Neural cell (in vitro differentiated cells): Measurements from ENCODE around the gene SULF2. TPM values are rescaled to one million over a fixed set of nuclear protein-coding genes. Genes with fewer than 3 reads are reported as not detected.

Source experiments
- H2AFZ ChIP-seq: fragments of 200-600, 300-800 bp; sonication (generic), shearing (Covaris generic); 2 replicates; pipeline ENCODE4 v1.6.0; 2014; ENCODE audit warnings: low read depth, mild to moderate bottlenecking, antibody characterized with exemption, low read length, moderate library complexity
- H3F3A ChIP-seq: fragments of 200-600 bp; shearing (Covaris generic); 2 replicates; pipeline ENCODE4 v1.6.1; 2016; ENCODE audit warnings: mild to moderate bottlenecking, moderate library complexity, mixed read lengths, antibody characterized with exemption, low read length; ENCODE audit not compliant: insufficient read depth, poor library complexity, severe bottlenecking
- H3K27ac ChIP-seq: fragments of 200-600, 300-800 bp; sonication (generic), shearing (Covaris generic); 2 replicates; pipeline ENCODE4 v1.5.1; 2014; ENCODE audit warnings: mild to moderate bottlenecking, low read length, moderate library complexity
- H3K27me3 ChIP-seq: fragments of 300-800, 200-600 bp; sonication (generic), shearing (Covaris generic); 2 replicates; pipeline ENCODE4 v1.6.0; 2014; ENCODE audit warnings: mild to moderate bottlenecking, low read depth, low read length, moderate library complexity; ENCODE audit not compliant: insufficient read depth
- H3K36me3 ChIP-seq: fragments of 300-800, 200-600 bp; sonication (generic), shearing (Covaris generic); 2 replicates; pipeline ENCODE4 v1.5.1; 2014; ENCODE audit warnings: mild to moderate bottlenecking, antibody characterized with exemption, low read length, moderate library complexity; ENCODE audit not compliant: insufficient read depth
- H3K4me2 ChIP-seq: fragments of 300-800, 200-600 bp; sonication (generic), shearing (Covaris generic); 2 replicates; pipeline ENCODE4 v1.6.0; 2014; ENCODE audit warnings: mild to moderate bottlenecking, low read length
- H3K4me3 ChIP-seq: fragments of 300-800, 200-600 bp; sonication (generic), shearing (Covaris generic); 2 replicates; pipeline ENCODE4 v1.5.1; 2014; ENCODE audit warnings: mild to moderate bottlenecking, low read length, moderate library complexity
- H3K79me2 ChIP-seq: fragments of 200-600 bp; shearing (Covaris generic); replicated peaks from 2 replicates; pipeline ENCODE4 v1.6.0; 2014; ENCODE audit warnings: mild to moderate bottlenecking, low read length, moderate library complexity; ENCODE audit not compliant: insufficient read depth
- H3K9ac ChIP-seq: fragments of 300-800, 200-600 bp; sonication (generic), shearing (Covaris generic); 2 replicates; pipeline ENCODE4 v1.6.1; 2016; ENCODE audit warnings: mild to moderate bottlenecking, low read length, mixed read lengths
- H3K9me2 ChIP-seq: fragments of 200-600 bp; shearing (Covaris generic); 2 replicates; pipeline ENCODE4 v1.6.1; 2016; ENCODE audit warnings: mild to moderate bottlenecking, low read length, mixed read lengths; ENCODE audit not compliant: insufficient read depth
- H3K9me3 ChIP-seq: fragments of 200-600, 300-800 bp; sonication (generic), shearing (Covaris generic); 2 replicates; pipeline ENCODE4 v1.6.1; 2016; ENCODE audit warnings: mild to moderate bottlenecking, mixed run types, low read length, moderate library complexity, mixed read lengths
- H4K20me1 ChIP-seq: fragments of 200-600 bp; shearing (Covaris generic); 2 replicates; pipeline ENCODE4 v1.6.1; 2016; ENCODE audit warnings: mild to moderate bottlenecking, mixed run types; ENCODE audit not compliant: insufficient read depth
- CTCF ChIP-seq: fragments of 450-650 bp; IDR thresholded peaks from 2 replicates; pipeline ENCODE4 v1.5.1; 2014; ENCODE audit warnings: antibody characterized with exemption, mild to moderate bottlenecking, moderate library complexity; ENCODE audit not compliant: poor library complexity, severe bottlenecking
- EP300 ChIP-seq: fragments of 450-650 bp; conservative IDR thresholded peaks from 2 replicates; pipeline ENCODE4 v1.6.1; 2014; ENCODE audit warnings: antibody characterized with exemption, mild to moderate bottlenecking, moderate library complexity; ENCODE audit not compliant: poor library complexity, severe bottlenecking
- EZH2 ChIP-seq: fragments of 200-600, 300-800 bp; shearing (Covaris generic), sonication (generic); IDR thresholded peaks from 2 replicates; pipeline ENCODE4 v1.6.1; 2014; ENCODE audit warnings: antibody characterized with exemption, low read length, borderline replicate concordance, mild to moderate bottlenecking; ENCODE audit not compliant: insufficient read depth, poor library complexity, severe bottlenecking
- MXI1 ChIP-seq: fragments of 450-650 bp; conservative IDR thresholded peaks from 2 replicates; pipeline ENCODE4 v1.6.1; 2014; ENCODE audit warnings: antibody characterized with exemption, mild to moderate bottlenecking; ENCODE audit not compliant: poor library complexity, severe bottlenecking
- POLR2AphosphoS5 ChIP-seq: IDR thresholded peaks from 2 replicates; pipeline ENCODE4 v1.6.1; 2012
- RAD21 ChIP-seq: fragments of 450-650 bp; conservative IDR thresholded peaks from 2 replicates; pipeline ENCODE4 v1.6.1; 2014; ENCODE audit warnings: antibody characterized with exemption, mild to moderate bottlenecking, moderate library complexity
- REST ChIP-seq: IDR thresholded peaks from 2 replicates; pipeline ENCODE4 v1.6.1; 2012; ENCODE audit warnings: borderline replicate concordance
- SMC3 ChIP-seq: fragments of 450-650 bp; conservative IDR thresholded peaks from 2 replicates; pipeline ENCODE4 v1.6.1; 2014; ENCODE audit warnings: antibody characterized with exemption, mild to moderate bottlenecking, moderate library complexity; ENCODE audit not compliant: poor library complexity
- TAF1 ChIP-seq: IDR thresholded peaks from 2 replicates; pipeline ENCODE4 v1.6.1; 2012; ENCODE audit warnings: low read depth
- polyA plus RNA-seq: library from polyadenylated mRNA; depleted of rRNA; stranded (reverse); fragments of >200 nt; gene quantifications from 2 replicates; pipeline ENCODE4 v1.2.3, GENCODE V29; 2014

SULF2 gene
- polyA plus RNA-seq, 1 donor from 2014 or later: 30.0 TPM

- Histone ChIP-seq H3K9ac (no peak overlapping the region), H3K79me2 (no peaks in the 10 kb centered on the region), H3K27me3 (no peaks in the 10 kb centered on the region), H3K4me3 (no peak overlapping the region), H3K9me2 (no peaks in the 10 kb centered on the region), H2AFZ (no peak overlapping the region), H3K27ac (no peak overlapping the region), H3K4me2 (no peak overlapping the region), H3K9me3 (no peaks in the 10 kb centered on the region), H3F3A (no peaks in the 10 kb centered on the region), H3K36me3 (no peaks in the 10 kb centered on the region), H4K20me1 (no peaks in the 10 kb centered on the region)
- no peak for TF ChIP-seq EZH2
- TF ChIP-seq RAD21: no peak
- no peak for TF ChIP-seq SMC3
- no peak for TF ChIP-seq POLR2AphosphoS5
These were observed 72.1 kb downstream of the SULF2 start for GRCh38 chr20:47713163-47713562.

GRCh38 chr20:47711046-47711752 lies 74.1 kb downstream of the SULF2 start:
- H4K20me1 ChIP-seq: no peaks in the 10 kb centered on the region
- TF ChIP-seq TAF1 (no peak), POLR2AphosphoS5 (no peak), MXI1 (no peak), EP300 (no peak), RAD21 (no peak), EZH2 (no peak), REST (no peak), CTCF (no peak), SMC3 (no peak)
- H3K4me2 ChIP-seq: no peak overlapping the region
- H3K27ac ChIP-seq: no peak overlapping the region
- H3K9me2 ChIP-seq: no peaks in the 10 kb centered on the region
- H2AFZ ChIP-seq: no peak overlapping the region
- H3K36me3 ChIP-seq: no peaks in the 10 kb centered on the region
- no peaks in the 10 kb centered on the region for H3K79me2 ChIP-seq
- no peaks in the 10 kb centered on the region for H3F3A ChIP-seq
- no peak overlapping the region for H3K4me3 ChIP-seq
- no peak overlapping the region for H3K9ac ChIP-seq
- H3K27me3 ChIP-seq: no peaks in the 10 kb centered on the region
- H3K9me3 ChIP-seq: no peaks in the 10 kb centered on the region
